GM12874 (cell line): Measurements from ENCODE around the gene MYO5A.

Experiments used
- TF ChIP-seq, protein P1 (sequence below): IDR thresholded peaks from 2 replicates; pipeline ENCODE4 v1.5.1; 2011; ENCODE audit warnings: low read depth, mild to moderate bottlenecking, control low read depth, low read length, moderate library complexity; ENCODE audit not compliant: insufficient read depth

The MYO5A gene

DNA sequence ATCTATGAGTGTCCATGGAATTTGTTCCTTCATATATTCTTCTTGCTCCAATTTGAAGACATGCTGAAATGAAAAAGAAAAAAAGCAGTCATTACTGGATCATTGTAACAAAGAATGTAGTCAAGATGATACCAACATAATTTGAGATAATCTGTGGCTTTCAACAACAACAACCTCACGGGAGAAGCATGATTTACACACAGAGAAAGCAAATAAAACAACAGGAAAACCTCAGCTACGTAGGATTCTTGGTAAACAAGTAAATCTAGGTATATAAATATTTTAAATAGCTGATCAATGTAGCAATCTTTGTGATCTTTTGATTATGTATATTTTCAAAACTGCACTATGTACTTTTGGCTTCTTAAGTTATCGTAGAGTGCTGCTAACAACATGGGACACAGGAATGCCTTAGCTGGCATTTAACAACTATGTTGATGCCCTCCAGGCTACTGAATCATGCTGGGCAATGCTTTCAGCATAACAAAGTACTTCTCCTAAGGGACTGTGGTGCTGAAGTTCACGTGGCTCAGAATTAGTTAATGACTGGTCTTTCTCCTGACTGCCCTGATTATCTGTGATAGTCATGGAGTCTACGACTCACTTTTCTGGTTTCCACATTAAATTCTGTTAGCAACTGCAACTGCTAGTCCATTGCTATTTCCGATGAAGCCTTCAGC is 136.5 kb downstream of the MYO5A start:
- TF ChIP-seq, protein P1, sequence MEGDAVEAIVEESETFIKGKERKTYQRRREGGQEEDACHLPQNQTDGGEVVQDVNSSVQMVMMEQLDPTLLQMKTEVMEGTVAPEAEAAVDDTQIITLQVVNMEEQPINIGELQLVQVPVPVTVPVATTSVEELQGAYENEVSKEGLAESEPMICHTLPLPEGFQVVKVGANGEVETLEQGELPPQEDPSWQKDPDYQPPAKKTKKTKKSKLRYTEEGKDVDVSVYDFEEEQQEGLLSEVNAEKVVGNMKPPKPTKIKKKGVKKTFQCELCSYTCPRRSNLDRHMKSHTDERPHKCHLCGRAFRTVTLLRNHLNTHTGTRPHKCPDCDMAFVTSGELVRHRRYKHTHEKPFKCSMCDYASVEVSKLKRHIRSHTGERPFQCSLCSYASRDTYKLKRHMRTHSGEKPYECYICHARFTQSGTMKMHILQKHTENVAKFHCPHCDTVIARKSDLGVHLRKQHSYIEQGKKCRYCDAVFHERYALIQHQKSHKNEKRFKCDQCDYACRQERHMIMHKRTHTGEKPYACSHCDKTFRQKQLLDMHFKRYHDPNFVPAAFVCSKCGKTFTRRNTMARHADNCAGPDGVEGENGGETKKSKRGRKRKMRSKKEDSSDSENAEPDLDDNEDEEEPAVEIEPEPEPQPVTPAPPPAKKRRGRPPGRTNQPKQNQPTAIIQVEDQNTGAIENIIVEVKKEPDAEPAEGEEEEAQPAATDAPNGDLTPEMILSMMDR, result no peak

DNA sequence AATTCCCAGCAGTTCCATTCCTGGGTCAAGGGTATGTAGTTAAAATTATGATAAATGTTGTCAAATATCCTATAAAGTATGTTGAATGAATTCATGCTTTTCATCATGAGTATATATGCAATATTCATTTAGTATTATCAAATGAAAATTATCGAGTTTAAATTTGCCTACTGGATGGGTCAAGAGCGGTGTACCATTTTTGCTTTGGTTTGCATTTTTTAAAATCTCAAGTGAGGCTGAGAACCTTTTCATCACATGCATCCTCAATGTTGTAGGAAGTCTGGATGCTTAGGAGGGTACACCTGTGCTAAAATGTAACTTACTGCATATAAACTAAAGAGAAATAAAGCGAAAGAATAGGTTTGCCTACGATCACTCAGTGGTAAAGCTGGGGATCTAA is 137.6 kb downstream of the MYO5A start:
- TF ChIP-seq, protein P1, result no peak

DNA sequence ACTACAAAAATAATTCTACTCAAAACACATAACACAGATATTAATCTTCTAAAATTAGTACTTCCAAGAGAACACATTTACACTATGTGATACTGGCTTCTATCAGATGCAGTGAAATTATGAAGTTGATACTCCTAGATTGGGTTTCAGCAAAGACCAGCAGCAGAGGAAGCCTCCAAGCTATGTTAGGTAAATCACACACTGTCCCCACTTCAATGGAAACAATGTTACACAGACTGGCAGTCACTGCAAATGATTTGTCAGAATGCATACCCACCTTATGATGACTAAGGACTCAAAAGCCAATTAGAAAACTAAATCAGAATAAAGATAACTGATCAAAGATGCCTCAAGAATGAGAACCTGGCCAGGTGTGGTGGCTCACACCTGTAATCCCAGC is 143.0 kb downstream of the MYO5A start:
- TF ChIP-seq, protein P1, result no peak

DNA sequence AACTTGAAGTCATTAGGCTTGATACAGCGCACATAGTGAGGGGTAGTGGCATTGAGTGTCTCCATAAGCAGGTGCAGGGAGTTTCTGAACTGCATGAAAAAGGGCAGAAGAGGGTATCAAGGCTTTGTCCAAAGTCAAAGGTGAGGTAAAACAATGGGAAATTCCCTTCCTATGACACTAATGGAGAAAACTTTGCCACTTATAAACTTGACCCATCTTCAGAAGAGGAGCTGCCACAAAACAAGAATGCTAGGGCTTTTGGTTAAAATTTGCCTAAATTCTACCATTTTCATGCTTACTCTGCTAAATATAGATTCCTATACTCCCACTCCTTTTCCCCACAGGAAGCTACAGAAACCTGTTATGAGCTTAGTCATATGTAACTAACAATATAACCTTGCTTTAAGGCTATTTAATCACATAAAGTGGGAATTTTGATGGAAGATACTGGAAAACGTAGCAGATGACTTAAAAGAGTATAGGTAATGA is 145.5 kb downstream of the MYO5A start:
- TF ChIP-seq, protein P1, result no peak

- TF ChIP-seq, protein P1, result no peak
Measured at GRCh38 chr15:52382647-52383046, 146.0 kb downstream of the MYO5A start.

DNA sequence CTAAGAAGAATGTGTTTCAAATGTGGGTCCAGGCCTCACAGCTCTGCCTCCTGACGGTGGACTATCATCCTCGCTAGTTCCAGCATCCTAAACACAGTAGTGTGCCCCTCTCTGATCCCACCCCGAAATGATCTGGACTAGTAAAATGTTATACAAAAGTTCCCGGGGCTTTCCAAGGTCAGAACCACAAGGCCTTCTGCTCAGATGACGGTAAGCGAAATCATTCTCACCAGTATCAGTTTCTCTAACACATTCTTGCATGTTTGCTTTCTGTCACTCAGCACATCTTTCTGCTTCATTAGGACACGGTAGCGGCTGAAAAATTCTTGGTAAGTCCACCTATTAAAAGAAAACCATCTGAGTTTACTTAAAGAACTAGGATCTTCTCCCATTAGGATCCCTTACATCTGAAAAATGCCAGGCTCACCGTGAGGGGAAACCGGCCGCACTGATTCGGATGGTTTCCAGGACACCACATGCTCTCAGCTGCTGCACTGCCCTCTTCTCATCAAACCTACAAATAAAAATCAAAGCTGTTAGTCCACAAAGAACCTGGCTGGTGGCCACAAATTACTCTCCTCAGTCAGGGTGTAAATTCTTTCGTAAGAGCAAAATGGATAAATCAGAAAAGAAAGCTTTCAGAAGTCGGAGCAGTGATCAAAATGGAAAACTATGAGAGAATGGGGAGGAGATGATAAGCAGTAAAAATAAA is 149.1 kb downstream of the MYO5A start:
- TF ChIP-seq, protein P1, result no peak

DNA sequence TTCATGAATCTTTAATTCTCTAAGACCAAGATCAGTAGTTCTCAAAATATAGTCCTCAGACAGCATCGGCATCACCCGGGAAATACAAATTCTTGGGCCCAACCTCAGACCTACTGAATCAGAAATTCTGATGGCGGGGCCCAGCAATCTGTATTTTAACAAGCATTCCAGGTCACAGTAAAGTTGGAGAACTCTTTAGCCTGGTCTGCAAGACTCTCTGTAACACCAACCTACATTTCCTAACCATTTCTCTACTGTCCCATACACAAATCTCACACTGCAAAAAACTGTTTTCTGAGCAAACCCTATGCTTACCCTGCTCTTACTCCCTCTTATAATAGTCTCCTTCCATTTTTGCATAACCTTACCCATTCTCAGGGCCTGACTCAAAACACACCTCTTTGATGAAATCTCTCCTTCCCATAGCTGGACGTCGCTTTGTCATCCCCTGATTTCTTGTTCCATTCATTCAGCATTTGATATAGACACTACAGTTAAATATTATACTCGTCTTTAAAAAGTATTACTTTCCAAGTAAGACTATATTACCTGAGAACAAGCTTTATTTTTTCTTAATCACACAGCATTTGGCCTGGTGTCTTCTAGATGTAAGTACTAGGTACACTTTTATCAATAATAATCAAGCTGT is 149.8 kb downstream of the MYO5A start:
- TF ChIP-seq, protein P1, result no peak
